ENCODE data around the gene GNGT1.

Gene GNGT1

DNA sequence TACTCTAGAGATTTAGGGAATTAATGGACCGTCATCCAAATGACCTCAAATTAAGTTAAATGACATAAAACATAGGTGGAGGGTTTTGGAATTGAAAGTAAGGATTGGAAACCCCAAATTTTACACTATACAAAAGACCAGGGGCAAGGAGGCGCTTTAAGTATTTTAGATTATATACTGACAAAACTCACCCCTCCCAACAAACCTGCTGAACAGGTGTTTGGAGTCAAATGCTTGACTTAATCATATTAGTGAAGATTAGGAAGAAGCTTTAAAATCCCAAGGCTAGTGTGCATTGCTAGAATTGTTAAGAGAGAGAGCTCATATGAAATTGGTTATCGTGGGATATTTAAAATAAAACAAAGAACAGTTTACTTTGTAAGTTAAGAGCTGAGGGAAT, at the start of gene GNGT1:
GNGT1 (plus strand) TSS at position 301 of the 400 bp plus-strand sequence. CDS start 180 bp downstream, outside the sequence.
- no peak for DNase-seq

DNA sequence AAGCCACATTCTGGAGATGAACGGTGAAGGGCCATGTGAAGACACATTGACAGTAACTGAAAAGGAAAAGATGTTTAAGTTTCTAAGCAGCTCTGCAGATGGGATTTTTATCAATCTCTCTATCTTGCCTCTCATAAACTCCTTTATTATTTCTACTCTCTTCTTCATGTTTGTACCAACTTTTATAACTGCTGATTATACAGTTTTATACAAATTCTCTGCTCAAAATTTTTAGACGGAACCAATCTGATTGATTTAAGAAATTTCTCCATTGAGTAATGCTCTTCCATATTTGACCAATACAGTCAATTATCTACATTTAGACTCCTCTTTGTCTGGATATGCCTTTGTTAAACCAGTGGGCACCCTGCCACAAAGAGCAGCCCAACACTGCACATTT, 47.5 kb upstream of the GNGT1 start:
- DNase-seq, result no peak

DNA sequence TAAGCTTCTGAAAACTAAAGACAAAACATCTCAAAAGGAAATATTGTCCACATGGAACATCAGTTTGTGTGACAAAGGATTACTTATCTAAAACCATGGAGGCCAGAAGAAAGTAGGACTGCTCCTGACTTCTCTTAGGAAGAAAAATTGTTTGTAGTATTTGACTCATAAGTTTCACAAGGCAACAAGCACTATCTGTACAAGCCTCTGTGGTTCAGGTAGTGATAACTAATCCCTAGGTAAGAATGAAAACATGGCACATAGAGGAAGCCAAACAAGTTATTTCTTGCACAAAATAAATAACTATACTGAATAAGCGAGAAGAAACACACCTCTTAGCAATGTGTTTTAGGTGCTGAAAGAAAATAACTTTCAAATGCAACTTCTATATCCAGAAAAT, 46.1 kb upstream of the GNGT1 start:
- DNase-seq, result no peak

DNA sequence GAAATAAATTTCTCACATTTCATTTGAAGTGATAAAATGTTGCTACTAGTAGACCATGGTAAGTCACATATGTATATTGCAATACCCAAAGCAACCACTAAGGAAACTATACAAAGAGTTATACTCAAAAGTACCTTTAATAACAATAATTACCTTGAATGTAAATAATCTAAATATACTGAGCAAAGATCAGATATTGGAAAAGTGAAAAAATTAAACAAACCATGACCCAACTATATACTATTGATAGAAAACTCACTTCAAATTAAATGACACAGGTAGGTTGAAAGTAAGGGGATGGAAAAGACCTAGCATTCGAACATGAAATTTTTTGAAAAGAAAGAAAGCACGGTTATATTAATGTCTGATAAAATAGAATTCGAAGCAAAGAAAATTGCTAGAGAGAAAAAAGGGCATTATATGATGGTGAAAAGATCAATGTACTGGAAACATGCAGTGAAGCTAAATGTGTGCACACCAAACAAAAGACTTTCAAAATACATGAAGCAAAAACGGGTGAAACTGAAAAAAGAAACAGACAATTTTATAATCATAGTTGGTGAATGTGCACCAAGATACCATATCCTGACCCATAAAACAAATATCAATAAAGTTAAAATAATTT, 44.9 kb upstream of the GNGT1 start:
- no peak for DNase-seq

DNA sequence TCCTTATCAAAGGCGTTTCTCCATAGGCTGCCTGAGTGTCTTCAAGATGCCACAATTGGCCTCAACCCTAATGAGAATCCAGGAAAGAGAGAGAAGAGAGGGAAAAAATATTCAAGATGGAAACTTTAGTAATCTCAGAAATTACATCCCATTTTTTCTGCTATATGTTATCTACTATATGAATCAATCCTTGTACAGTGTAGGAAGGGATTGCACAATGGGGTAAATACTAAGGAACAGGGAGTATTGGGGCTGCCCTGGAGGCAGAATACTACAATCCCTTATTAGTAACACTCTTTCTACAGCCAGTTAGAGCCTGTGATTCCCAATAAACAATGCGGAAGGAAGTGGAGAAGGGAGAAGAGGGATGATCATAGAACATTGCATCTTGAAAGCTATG, 43.7 kb upstream of the GNGT1 start:
- DNase-seq, result no peak

DNA sequence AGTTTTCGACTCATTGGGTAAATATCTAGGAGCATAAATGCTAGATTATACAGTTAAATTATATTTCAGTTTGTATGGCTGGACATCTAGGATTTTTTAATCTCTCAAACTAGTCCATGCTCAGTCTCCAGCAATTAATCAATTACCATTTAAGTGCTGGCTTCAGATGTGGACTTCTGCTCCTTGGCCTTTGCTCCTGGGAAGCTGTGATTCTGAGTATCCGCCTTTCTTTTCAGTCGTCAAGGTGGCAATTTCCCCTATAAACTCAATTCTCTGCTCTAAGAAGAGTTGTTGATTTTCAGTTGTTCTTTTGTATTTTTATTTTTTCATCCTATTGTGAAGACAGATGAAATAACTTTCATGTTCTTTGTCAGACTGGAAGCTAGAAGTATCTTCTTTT, 39.5 kb upstream of the GNGT1 start:
- DNase-seq, result no peak

DNA sequence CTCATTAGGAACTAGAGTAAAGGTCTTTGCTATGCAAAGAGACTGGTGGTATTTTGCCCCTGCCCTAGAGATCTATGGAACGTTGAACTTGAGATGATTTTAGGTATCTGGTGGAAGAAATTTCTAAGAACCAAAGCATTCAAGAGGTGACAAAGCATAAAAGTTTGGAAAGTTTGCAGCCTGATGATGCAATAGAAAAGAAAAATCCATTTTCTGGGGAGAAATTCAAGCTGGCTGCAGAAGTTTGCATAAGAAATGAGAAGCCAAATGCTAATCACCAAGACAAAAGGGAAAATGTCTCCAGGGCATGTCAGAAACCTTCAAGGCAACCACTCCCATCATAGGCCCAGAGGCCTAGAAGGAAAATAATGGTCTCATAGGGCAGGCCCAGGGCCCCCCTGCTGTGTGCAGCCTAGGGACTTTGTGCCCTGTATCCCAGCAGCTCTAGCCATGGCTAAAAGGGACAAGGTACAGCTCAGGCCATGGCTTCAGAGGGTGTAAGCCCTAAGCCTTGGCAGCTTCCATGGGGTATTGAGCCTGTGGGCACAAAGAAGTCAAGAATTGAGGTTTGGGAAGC, 32.3 kb upstream of the GNGT1 start:
- DNase-seq, result no peak

DNA sequence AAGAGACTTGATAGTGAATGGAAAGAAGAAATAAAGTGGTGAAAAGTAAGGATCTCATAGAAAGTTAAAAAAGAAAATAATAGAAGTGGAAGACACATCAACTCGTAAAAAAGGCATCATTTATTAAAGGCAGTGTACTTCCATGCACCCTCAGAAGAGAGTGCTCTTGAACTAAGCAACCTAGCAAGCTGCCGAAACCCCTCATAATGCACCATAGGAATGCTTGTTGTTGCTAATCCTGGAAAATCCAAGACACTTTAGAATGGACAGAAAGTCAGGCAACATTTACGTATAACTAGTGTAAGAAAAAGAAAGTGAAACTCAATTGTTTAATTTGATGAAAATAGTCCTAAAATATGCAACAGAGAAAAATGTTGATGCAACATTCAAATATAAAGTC, 28.6 kb upstream of the GNGT1 start:
- no peak for DNase-seq

DNA sequence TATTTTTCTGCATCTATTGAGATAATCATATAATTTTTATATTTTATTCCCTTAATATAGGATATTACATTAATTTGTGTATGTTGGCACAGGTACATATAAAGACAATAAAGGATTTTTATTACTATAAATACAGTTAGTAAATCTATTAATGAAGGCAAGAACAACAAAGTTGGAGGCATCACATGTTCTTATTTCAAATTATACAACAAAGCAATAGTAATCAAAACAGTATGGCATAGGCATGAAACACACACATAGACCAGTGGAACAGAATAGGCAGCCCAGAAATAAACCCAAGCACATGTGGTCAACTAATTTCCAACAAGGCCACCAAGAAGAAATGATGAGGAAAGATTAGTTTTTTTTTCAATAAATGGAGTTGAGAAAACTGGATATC, 27.0 kb upstream of the GNGT1 start:
- no peak for DNase-seq

DNA sequence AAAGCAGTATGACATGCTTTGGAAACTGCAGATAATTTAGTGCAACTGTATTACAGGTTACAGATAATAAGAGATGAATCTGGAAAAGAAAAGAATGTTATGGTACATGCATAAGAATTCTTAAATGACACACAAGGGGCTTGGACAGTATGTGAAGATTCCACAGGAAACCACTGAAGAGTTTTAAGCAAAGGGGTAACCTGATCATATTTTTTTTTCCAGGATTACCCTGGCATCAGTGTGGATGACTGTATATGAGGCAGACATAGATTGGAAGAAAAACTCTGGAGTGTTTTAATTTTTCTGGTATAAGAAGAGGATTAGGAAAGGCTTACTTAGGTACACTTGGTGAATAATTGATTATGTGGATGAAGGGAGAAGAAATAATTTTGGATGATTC, 23.9 kb upstream of the GNGT1 start:
- no peak for DNase-seq

DNA sequence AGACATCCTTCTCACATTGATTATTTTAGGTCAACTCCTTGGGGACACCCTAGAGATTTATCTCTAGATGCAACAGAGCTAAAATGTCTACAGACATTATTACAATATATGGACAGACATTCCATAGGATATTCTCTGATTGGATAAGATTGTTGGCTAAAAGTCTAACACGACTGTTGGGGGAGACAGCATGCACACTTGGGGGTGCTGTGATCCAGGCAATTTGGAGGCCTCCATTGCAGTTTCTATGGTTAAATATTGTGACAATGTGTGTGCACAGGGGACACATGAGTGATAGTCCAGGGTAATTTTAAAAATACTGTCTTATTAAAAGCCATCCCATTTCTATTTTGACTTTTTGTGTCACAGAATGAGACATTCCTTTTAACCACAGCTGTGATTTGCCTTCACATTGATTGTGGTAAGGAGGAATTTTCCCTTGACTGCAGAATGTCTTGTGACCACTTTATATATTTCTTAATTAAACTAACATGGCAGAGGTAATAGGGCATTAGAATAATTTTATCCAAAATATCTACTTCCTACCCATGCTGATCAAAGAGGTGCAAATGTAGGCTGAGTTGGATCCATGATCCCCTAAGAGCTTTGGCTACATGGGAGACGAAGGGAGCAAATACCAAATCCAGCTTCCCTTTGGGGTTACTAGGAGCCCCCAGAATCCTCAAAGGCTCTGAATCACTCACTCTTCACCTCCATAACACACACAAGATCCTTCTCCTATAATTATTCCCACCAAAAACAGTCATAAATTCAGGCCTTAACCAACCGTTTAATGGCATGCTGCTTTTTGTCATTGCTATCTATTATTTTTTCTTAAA, 23.1 kb upstream of the GNGT1 start:
- no peak for DNase-seq

DNA sequence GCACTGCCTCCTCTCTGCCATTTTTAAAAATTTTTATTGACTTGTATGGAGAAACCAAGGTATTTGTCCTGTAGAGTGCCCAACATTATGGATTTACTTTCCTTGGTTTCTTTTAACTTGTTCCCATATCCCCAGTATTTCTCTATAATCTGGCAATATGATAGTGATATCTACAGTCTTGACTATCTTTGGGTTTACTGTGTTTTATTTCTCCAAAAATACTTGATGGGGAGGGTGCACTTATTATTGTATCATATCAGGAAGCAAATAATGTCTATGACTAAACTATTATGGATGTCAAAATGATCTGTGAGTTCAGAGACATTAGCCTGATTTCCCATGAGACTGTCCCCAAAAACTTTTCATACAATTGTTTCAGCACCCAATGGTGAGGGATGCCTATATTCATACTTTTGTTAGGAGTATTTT, 22.4 kb upstream of the GNGT1 start:
- no peak for DNase-seq

DNA sequence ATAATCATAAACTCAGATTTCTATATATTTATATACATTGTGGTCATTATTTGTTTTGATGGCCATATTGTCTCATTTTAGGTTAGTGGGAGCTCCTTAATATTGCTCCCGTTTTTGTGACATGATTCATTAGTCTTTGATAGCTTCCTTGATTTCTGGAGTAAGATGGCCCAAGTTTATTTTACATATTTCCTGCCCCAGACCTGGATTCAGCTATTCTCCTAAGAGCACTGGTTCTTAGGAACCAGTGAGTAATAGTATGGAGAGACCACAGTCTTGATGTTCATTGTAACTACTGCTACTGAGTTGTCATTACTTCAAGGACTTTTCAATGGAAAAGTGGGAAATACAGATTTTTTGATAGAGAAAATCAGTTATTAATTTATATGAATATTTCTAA, 21.8 kb upstream of the GNGT1 start:
- DNase-seq, result no peak

DNA sequence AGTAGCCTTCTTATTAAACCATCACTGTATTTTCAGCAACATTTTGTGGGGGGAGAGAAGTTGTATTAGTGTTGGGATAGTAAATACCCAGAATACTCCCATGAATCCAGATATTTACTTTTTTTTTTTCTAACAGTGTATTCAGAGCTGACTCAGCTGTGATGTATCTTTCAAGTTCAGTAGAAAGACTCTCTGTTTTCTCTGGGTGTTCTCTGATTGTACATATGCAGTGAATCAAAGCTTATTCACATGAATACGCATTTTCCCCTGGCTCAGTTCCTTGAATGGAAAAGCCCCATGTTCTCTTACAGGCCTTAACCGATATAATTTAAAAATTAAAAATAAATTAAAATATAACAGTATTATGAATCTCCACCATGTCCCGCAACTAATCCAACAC, 17.1 kb upstream of the GNGT1 start:
- no peak for DNase-seq

DNA sequence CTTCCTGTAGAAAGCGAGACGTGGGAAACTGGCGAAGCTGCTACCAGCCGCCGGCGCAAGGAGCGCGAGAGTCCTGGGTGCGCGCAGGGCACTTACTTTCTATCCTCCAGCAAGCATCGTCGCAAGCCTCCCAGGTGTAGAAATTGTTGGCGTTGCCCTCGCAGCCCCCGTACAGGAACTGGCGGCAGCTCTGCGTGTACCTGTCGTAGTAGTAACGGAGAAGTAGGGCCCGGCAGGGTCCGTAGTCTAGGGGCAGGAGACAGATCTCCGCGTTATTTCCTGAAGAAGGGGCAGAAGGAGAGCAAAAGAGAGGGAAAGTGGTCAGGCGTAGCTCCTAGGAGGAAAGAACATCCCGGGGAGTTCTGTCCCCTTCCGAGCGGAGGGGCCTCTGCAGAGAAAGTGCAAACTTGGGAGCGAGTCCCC, 16.3 kb upstream of the GNGT1 start:
- DNase-seq, result no peak

DNA sequence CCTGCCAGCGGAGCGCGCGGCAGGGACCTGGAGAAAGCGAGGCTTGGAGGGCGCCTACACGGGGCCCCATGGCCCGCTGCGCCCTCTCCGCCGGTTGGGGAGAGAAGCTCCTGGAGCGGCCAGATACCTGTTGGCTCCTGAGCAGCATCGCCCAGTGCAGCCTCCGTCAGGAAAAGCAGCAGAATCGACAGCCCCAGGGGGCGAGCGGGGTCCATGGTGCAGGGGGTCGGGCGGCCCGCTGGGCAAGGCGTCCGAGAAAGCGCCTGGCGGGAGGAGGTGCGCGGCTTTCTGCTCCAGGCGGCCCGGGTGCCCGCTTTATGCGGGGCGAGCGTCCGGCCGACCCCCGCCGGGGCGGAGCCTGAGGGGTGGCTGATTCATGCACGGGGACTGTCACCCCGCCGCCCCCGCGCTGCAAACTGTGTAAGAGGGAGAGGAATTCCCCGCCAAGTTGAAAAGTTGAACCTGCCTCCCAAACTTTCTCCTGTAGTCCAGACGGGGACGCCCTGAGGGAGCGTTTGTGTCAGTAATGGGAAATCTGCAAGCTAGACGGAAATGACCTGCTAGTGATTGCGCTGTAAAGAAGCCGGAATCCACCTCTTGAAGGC, 15.8 kb upstream of the GNGT1 start, which contains the start of gene TFPI2:
TFPI2 (minus strand) TSS at position 290 of the 605 bp plus-strand sequence; CDS start at position 215, 75 bp downstream.
- no peak for DNase-seq

DNA sequence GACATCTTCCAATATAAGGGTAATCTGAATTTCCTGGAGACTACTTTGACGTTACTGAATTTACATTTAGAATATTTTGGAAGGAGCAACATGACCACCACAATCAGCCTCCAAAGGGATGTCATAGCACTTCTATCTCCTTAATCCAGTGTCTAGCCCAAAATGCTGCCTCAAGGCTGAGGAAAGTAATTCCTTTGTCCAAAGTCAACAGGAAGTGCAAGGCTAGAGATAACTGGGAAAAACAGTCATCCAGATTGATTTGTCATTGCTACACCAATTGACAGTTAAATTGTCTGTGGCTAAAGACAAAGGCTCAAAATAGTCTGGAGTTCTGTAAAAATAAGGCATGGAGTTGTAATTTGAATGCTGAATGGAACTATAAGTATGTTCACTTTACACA, 11.9 kb upstream of the GNGT1 start:
- no peak for DNase-seq

DNA sequence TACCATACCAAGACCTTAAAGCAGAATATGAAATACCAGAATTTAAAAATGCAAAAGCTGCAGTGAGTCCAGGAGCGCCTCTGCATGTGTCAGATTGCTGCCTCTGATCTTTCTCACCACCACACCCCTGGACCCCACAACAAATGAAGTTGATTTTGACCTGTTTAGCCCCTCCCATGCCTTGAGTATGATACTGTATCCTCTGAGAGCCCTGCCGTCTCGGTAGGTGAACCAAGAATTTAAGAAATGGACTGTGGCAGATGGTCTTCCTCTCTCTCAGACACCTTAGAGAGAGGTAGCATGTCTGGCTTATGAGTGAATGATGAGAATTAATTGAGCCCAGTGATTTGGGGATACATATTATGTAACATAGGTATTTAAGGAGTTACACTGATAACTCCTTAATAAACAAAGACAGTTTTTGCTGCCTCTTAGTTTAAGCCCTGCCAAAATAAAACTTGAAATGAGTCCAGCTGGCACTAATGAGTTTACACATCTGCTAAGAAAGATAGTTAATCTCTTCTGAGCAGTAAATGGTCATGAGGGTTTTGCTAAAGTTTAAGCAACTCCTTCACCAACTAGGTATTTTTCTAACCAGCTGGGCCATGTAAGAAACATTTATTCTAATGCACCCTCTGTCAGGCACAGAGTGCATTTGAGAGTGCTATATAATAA, 11.3 kb upstream of the GNGT1 start:
- DNase-seq, result no peak

DNA sequence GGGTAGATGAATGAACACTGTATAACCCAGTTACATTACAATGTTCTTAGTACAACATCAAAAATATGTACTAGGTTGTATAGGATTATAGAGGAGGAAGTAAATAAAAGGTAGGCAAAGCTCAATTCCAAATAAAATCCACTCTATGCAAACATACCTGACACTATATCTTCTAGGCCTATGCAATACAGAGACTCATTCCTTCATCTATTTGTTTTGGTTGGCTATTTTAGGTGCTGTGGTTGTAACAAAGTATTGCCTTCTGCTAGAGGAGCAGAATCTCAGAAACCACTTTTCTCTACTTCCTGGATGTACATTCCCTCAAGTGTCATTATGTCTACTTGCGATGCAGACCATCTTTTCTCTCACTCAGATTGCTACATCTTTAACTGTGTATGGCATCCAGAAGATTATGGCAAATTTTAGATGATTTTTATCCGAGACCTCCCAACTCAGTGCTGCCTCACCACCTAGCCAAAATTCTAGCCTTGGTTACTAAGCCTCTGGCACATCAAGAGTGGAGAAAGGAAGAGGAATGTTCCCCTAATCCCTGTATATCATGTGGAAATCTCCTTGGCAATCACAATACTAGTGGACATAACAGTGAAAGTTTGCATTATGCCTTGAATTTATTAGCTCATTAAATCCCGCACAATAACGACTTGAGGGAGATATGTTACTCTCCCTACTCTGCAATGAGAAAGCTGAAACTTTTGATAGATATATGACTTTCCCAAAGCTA, 10.3 kb upstream of the GNGT1 start:
- DNase-seq, result no peak

DNA sequence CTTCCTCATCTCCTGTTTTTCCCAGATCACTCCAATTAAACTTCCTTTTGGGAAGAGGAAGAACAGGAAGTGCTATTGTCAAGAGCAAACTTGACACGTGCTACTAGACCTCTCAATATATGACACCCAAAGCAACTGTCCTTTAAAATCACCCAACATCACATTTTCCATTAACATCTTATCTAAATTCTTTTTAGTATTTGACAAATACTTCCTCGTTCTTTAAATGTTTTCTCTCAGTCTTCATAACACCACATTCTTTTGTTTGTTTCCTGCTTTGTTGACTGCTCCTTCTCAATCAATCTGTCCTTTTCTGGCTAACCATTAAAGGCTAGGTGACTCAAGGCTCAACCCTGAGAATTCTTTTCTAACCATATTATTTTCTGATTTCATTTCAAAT, 8.7 kb upstream of the GNGT1 start:
- no peak for DNase-seq

DNA sequence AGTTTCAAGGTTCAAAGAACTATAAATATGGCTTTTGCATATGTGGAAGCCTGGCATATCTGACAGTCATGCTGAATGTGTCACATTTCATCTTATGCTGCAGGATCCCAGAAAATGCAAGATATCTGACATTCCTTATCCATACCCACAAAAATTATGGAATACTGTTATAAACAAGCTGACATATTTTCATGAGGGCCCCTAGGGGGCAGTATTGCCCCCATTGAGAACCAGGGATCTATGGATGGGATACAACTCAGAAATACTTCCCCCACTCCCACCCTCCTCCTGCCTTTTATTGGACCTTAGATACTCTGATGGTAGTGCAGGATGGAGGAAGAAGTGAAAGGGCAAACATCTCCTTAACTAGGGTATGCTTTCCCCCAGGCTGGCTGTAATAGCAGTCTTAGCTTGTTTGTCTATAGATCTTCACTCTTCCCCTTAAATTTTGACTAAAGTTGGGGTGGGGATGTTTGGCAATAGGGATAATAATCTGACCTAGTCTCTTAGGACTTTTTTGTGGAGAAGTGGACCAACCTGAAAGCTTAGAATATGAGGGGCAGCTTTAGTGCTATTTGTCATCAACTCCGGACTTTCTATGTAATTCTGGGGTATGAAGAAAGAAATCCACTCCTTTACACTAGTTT, 3.5 kb upstream of the GNGT1 start:
- DNase-seq, result peak; percentile 4

All from CD4-positive, alpha-beta T cell treated with Interleukin-17A for 4 hours (primary cell).